Neural crest cell (in vitro differentiated cells): ENCODE data around the gene CCDC178. TPM values are rescaled to one million over a fixed set of nuclear protein-coding genes. Genes with fewer than 3 reads are reported as not detected.
"Not testable (repeated sequence)": the region's sequence is repeated elsewhere in the genome, so short reads cannot be mapped to it uniquely, and the experiment has no call there.

ENCODE experiments used
- DNase-seq: peaks from one replicate; pipeline ENCODE4 v3.0.0; 2021; ENCODE audit warnings: low read depth, mixed read lengths, low spot score
- H3K27ac Mint-ChIP-seq: one replicate; pipeline ENCODE4 v1.8.0; 2021; ENCODE audit warnings: mild to moderate bottlenecking, mixed read lengths; ENCODE audit not compliant: unreplicated experiment
- H3K27me3 Mint-ChIP-seq: 2 replicates; pipeline ENCODE4 v1.8.0; 2021; ENCODE audit warnings: low read depth, mild to moderate bottlenecking, mixed read lengths
- H3K36me3 Mint-ChIP-seq: 2 replicates; pipeline ENCODE4 v1.8.0; 2021; ENCODE audit warnings: low read depth, mild to moderate bottlenecking, mixed read lengths
- H3K4me1 Mint-ChIP-seq: 2 replicates; pipeline ENCODE4 v1.8.0; 2021; ENCODE audit warnings: mixed read lengths
- H3K4me3 Mint-ChIP-seq: one replicate; pipeline ENCODE4 v1.8.0; 2021; ENCODE audit warnings: mild to moderate bottlenecking, mixed read lengths
- H3K9me3 Mint-ChIP-seq: 2 replicates; pipeline ENCODE4 v1.8.0; 2021; ENCODE audit warnings: mixed read lengths
- CTCF ChIP-seq: fragments of 200-600 bp; sonication (generic); conservative IDR thresholded peaks from 2 replicates; pipeline ENCODE4 v1.5.0; 2021; ENCODE audit warnings: antibody characterized with exemption, mild to moderate bottlenecking
- total RNA-seq: library from RNA; stranded (reverse); gene quantifications from 2 replicates; pipeline ENCODE4 v1.2.1, GENCODE V29; 2021

The CCDC178 gene
- total RNA-seq, 1 donor from 2014 or later = 0.42 TPM

GRCh38 chr18:33432857-33433256 lies 7.7 kb downstream of the CCDC178 start:
- no peak for DNase-seq
- no peak for TF ChIP-seq CTCF
- no peaks in the 10 kb centered on the region for H3K36me3 Mint-ChIP-seq
- H3K27ac Mint-ChIP-seq = no peak overlapping the region
- H3K9me3 Mint-ChIP-seq = no peaks in the 10 kb centered on the region
- H3K4me1 Mint-ChIP-seq = no peaks in the 10 kb centered on the region
- H3K4me3 Mint-ChIP-seq = no peak overlapping the region
- no peaks in the 10 kb centered on the region for H3K27me3 Mint-ChIP-seq

GRCh38 chr18:33427549-33427948 lies 13.0 kb downstream of the CCDC178 start:
- Mint-ChIP-seq H3K9me3 (no peaks in the 10 kb centered on the region), H3K27ac (no peak overlapping the region), H3K27me3 (no peaks in the 10 kb centered on the region), H3K4me1 (no peaks in the 10 kb centered on the region), H3K36me3 (no peaks in the 10 kb centered on the region), H3K4me3 (no peak overlapping the region)
- DNase-seq = no peak
- no peak for TF ChIP-seq CTCF

- no peak overlapping the region for H3K4me3 Mint-ChIP-seq
- no peaks in the 10 kb centered on the region for H3K36me3 Mint-ChIP-seq
- no peaks in the 10 kb centered on the region for H3K27me3 Mint-ChIP-seq
- H3K9me3 Mint-ChIP-seq = no peaks in the 10 kb centered on the region
- no peaks in the 10 kb centered on the region for H3K4me1 Mint-ChIP-seq
- TF ChIP-seq CTCF = no peak
- no peak for DNase-seq
- no peak overlapping the region for H3K27ac Mint-ChIP-seq
These were observed 16.1 kb downstream of the CCDC178 start for GRCh38 chr18:33424266-33424946.

DNA sequence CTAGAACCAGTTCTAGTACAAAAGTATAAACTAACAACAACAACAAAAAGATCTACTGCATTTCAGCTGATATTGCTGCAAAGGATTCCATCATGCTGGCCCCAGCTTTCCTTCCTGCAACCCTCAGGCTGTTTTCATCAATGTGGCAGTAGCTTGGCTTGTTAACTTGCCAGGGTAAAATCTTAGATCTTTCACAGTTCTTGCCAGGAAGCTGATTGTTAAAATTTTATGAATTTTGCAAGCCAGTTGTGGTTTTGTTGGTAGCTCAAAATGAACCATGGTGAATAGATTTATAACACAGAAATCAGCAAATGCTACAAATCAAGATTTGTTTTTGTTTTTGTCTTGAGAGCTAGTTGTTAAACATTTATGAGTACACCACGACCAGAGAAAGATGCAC lies 19.3 kb downstream of the CCDC178 start:
- H3K9me3 Mint-ChIP-seq = peaks cover 8% of the 10 kb centered on the region
- no peak overlapping the region for H3K27ac Mint-ChIP-seq
- no peaks in the 10 kb centered on the region for H3K27me3 Mint-ChIP-seq
- no peak overlapping the region for H3K4me3 Mint-ChIP-seq
- H3K4me1 Mint-ChIP-seq = no peaks in the 10 kb centered on the region
- DNase-seq = no peak
- TF ChIP-seq CTCF = no peak
- H3K36me3 Mint-ChIP-seq = no peaks in the 10 kb centered on the region

DNA sequence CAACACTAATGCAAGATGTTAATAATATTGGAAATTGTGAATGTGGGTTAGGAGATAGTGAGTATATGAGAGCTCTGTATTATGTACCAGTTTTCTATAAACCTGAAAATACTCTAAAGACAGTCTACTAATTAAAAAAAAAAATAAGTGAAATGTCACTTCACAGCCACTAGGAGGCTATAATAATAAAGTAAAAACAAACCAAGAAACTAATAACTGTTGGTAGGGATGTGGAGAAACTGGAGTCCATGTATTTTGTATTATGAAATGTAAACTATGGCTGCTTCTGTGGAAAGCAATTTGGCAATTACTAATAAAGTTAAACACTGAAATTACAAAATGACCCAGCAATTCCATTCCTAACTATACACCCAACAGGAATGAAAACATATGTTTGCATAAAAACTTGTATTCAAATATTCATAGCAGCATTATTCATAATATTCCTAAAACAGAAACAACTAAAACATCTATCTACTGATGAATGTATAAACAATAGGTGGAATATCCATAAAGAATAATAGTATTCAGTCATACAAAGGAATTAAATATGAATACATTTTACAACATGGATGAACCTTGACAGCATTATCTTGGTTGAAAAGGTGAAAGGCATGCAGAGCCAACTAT lies 36.2 kb downstream of the CCDC178 start:
- H3K27me3 Mint-ChIP-seq = no peaks in the 10 kb centered on the region
- peak; percentile 68 for TF ChIP-seq CTCF
- H3K4me3 Mint-ChIP-seq = no peak overlapping the region
- H3K36me3 Mint-ChIP-seq = no peaks in the 10 kb centered on the region
- peaks cover 2% of the 10 kb centered on the region for H3K9me3 Mint-ChIP-seq
- no peaks in the 10 kb centered on the region for H3K4me1 Mint-ChIP-seq
- no peak overlapping the region for H3K27ac Mint-ChIP-seq
- no peak for DNase-seq

DNA sequence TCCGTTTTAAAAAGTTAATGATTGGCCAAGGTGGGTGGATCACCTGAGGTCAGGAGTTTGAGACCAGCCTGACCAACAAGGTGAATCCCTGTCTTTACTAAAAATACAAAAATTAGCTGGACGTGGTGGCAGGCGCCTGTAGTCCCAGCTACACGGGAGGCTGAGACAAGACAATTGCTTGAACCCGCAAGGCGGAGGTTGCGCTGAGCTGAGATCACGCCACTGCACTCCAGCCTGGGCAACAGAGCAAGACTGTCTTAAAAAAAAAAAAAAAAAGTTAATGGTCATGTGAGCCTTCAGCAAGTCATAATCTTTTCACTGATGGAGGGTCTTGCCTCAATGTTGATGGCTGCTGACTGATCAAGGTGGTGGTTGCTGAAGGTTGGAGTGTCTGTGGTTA lies 41.6 kb downstream of the CCDC178 start:
- not testable (repeated sequence) for H3K9me3 Mint-ChIP-seq, DNase-seq, H3K4me3 Mint-ChIP-seq, H3K36me3 Mint-ChIP-seq, H3K27ac Mint-ChIP-seq, H3K27me3 Mint-ChIP-seq, H3K4me1 Mint-ChIP-seq
